ENCODE measurements around the gene KCNJ5. TPM values are rescaled to one million over a fixed set of nuclear protein-coding genes. Genes with fewer than 3 reads are reported as not detected.

The KCNJ5 gene
- total RNA-seq, 3 donors from 2014 or later = 0.98 to 8.8 (median 2.8) TPM

- intact Hi-C loops (cut with DNase I; ENCODE audit: low total_unique reads) = no loop called here
- no peak overlapping the region for H3K27ac ChIP-seq
- no peaks in the 10 kb centered on the region for H3K4me1 ChIP-seq
- TF ChIP-seq POLR2AphosphoS5 (IDR thresholded peaks at IDR 0.05) = no peak
- TF ChIP-seq POLR2A (IDR thresholded peaks at IDR 0.05) = no peak
- no peak for TF ChIP-seq CTCF (IDR thresholded peaks at IDR 0.05)
- H3K27me3 ChIP-seq = peaks cover 0 to 15% of the 10 kb centered on the region in 2 donors
- no peak overlapping the region for H3K4me3 ChIP-seq
- no peaks in the 10 kb centered on the region for H3K9me3 ChIP-seq
- no peaks in the 10 kb centered on the region for H3K36me3 ChIP-seq
- no peak for DNase-seq (ENCODE audit: low spot score in 2 of 2)
Observed at GRCh38 chr11:128927108-128927461, 35.9 kb downstream of the KCNJ5 start.

- TF ChIP-seq POLR2A (IDR thresholded peaks at IDR 0.05) (no peak), POLR2AphosphoS5 (IDR thresholded peaks at IDR 0.05) (no peak), CTCF (IDR thresholded peaks at IDR 0.05) (no peak)
- DNase-seq (ENCODE audit: low spot score in 2 of 2) = no peak
- Histone ChIP-seq H3K27ac (no peak overlapping the region), H3K36me3 (no peaks in the 10 kb centered on the region), H3K4me3 (no peak overlapping the region), H3K4me1 (no peaks in the 10 kb centered on the region), H3K27me3 (peaks cover 0 to 15% of the 10 kb centered on the region in 2 donors), H3K9me3 (no peaks in the 10 kb centered on the region)
- intact Hi-C loops (cut with DNase I; ENCODE audit: low total_unique reads) = no loop called here
Observed at GRCh38 chr11:128927683-128928336, 36.7 kb downstream of the KCNJ5 start.

GRCh38 chr11:128928400-128928799, 37.2 kb downstream of the KCNJ5 start:
- H3K27ac ChIP-seq = no peak overlapping the region
- TF ChIP-seq POLR2A (IDR thresholded peaks at IDR 0.05) = no peak
- no peak for TF ChIP-seq CTCF (IDR thresholded peaks at IDR 0.05)
- TF ChIP-seq POLR2AphosphoS5 (IDR thresholded peaks at IDR 0.05) = no peak
- no peaks in the 10 kb centered on the region for H3K9me3 ChIP-seq
- no peaks in the 10 kb centered on the region for H3K4me1 ChIP-seq
- H3K4me3 ChIP-seq = no peak overlapping the region
- DNase-seq (ENCODE audit: low spot score in 2 of 2) = no peak
- intact Hi-C loops (cut with DNase I; ENCODE audit: low total_unique reads) = no loop called here
- peaks cover 0 to 15% of the 10 kb centered on the region in 2 donors for H3K27me3 ChIP-seq
- no peaks in the 10 kb centered on the region for H3K36me3 ChIP-seq

GRCh38 chr11:128929468-128929867, 38.3 kb downstream of the KCNJ5 start:
- intact Hi-C loops (cut with DNase I; ENCODE audit: low total_unique reads) = no loop called here
- no peaks in the 10 kb centered on the region for H3K4me1 ChIP-seq
- TF ChIP-seq POLR2A (IDR thresholded peaks at IDR 0.05) = no peak
- TF ChIP-seq POLR2AphosphoS5 (IDR thresholded peaks at IDR 0.05) = no peak
- TF ChIP-seq CTCF (IDR thresholded peaks at IDR 0.05) = no peak
- no peak overlapping the region for H3K27ac ChIP-seq
- no peaks in the 10 kb centered on the region for H3K9me3 ChIP-seq
- H3K4me3 ChIP-seq = no peak overlapping the region
- no peak for DNase-seq (ENCODE audit: low spot score in 2 of 2)
- H3K27me3 ChIP-seq = peaks cover 0 to 15% of the 10 kb centered on the region in 2 donors
- H3K36me3 ChIP-seq = no peaks in the 10 kb centered on the region

- no peak for DNase-seq (ENCODE audit: low spot score in 2 of 2)
- Histone ChIP-seq H3K27ac (no peak overlapping the region), H3K27me3 (peaks cover 0 to 15% of the 10 kb centered on the region in 2 donors), H3K9me3 (no peaks in the 10 kb centered on the region), H3K4me1 (no peaks in the 10 kb centered on the region), H3K4me3 (no peak overlapping the region), H3K36me3 (no peaks in the 10 kb centered on the region)
- intact Hi-C loops (cut with DNase I; ENCODE audit: low total_unique reads) = no loop called here
- no peak for TF ChIP-seq CTCF (IDR thresholded peaks at IDR 0.05)
- no peak for TF ChIP-seq POLR2AphosphoS5 (IDR thresholded peaks at IDR 0.05)
- TF ChIP-seq POLR2A (IDR thresholded peaks at IDR 0.05) = no peak
Observed at GRCh38 chr11:128929991-128930390, 38.8 kb downstream of the KCNJ5 start.

Data from breast epithelium (tissue), 4 donors.